Urinary bladder (tissue), 4 donors: ENCODE results near the gene POLR1G. TPM values are rescaled to one million over a fixed set of nuclear protein-coding genes. Genes with fewer than 3 reads are reported as not detected.
A peak's percentile ranks its signal among the peaks of the same experiment; 100 is the strongest.

Experiments
- DNase-seq: peaks from one replicate; pipeline ENCODE4 v3.0.0-alpha.2; 2015; ENCODE audit errors: extremely low spot score
- H3K27ac ChIP-seq: one replicate; pipeline ENCODE4 v1.5.1; 2013; ENCODE audit warnings: low read depth, mild to moderate bottlenecking, moderate library complexity
- H3K36me3 ChIP-seq: one replicate; pipeline ENCODE4 v1.6.1; 2013; ENCODE audit warnings: mild to moderate bottlenecking, moderate library complexity; ENCODE audit not compliant: insufficient read depth
- H3K4me1 ChIP-seq: one replicate; pipeline ENCODE4 v1.6.1; 2013; ENCODE audit warnings: mild to moderate bottlenecking, moderate library complexity; ENCODE audit not compliant: insufficient read depth
- H3K4me3 ChIP-seq: one replicate; pipeline ENCODE4 v1.5.1; 2013; ENCODE audit warnings: low read depth, low read length
- WGBS: extraction: QIAGEN DNeasy Blood & Tissue Kit; methylation state at CpG from one replicate; pipeline ENCODE4 v1.1.7; 2013; 5-methylcytosine and 5-hydroxymethylcytosine counted together
- polyA plus RNA-seq: library from polyadenylated mRNA; stranded (reverse); fragments of 200-250 nt; gene quantifications from one replicate; pipeline ENCODE4 v1.2.3, GENCODE V29; 2013
- total RNA-seq: library from RNA; depleted of rRNA; stranded (reverse); fragments of >200 nt; gene quantifications from one replicate; pipeline ENCODE4 v1.2.3, GENCODE V29; 2014
- donor health status: healthy with polysubstance abuse.
- donor health status: healthy.

Gene POLR1G
- total and polyA plus RNA-seq, 2 donors = 1.8 to 5.0 TPM

DNA sequence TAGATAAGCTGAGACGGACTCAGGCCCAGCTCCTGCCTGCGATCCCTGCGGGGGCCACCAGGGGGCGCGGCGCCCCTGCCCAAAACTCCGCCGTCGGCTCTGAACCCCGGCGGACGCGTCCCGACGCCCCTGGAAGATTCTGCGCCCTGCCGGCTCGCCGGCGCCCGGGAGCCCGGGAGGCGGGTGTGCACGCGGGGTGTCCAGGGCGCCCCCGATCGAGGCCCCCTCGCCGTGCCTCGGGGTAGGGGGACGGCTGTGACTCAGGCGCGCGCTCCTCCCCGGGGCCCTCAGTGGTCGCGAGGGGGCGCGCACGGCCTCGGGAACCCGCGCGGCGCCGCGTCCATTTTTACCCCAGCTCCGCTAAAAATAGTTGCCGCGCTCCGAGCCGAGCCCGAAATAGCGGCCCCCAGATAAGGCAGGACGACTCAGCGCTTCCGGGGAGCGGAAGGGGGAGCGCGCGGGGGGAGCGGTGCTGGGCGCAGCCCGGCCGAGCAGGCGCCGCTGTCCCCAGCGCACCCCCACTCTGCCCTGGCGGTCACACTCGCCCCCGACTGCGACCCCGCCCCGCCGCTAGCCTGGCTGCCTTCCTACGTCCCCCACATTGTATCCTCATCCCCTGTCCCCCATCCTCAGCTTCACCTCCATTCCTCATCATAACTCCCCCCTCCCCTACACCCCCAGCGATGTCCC lies 33.3 kb downstream of the POLR1G start:
- no peaks in the 10 kb centered on the region for H3K36me3 ChIP-seq
- H3K4me1 ChIP-seq = no peaks in the 10 kb centered on the region
- peak overlapping the region; percentile 55 for H3K4me3 ChIP-seq
- H3K27ac ChIP-seq = peak overlapping the region; percentile 90
- under 1% methylated on average over 78 of the region's 78 CpGs for WGBS
- DNase-seq = peak; percentile 47

DNA sequence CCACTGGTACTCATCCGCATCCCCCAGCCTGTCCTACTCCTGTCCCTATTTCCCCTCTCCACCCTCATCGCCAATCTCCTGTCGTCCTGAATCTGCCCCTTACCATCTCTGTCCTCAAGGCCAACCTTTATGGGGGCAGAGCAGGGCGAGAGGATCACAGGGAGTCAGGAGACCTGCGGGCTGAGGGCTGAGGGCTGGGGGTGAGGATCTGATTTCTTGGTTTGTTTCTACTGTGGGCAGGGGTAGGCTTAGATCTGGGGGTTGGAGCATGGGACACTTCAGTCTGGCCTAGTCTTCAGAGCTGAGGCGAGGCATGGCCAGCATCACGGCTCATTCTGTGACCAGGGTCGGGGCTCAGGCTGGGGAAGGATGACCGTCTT lies 33.8 kb downstream of the POLR1G start:
- H3K4me1 ChIP-seq = no peaks in the 10 kb centered on the region
- no peaks in the 10 kb centered on the region for H3K36me3 ChIP-seq
- WGBS = 54% methylated on average over 9 of the region's 9 CpGs
- H3K4me3 ChIP-seq = peak overlapping the region; percentile 55
- no peak for DNase-seq
- peak overlapping the region; percentile 90 for H3K27ac ChIP-seq

DNA sequence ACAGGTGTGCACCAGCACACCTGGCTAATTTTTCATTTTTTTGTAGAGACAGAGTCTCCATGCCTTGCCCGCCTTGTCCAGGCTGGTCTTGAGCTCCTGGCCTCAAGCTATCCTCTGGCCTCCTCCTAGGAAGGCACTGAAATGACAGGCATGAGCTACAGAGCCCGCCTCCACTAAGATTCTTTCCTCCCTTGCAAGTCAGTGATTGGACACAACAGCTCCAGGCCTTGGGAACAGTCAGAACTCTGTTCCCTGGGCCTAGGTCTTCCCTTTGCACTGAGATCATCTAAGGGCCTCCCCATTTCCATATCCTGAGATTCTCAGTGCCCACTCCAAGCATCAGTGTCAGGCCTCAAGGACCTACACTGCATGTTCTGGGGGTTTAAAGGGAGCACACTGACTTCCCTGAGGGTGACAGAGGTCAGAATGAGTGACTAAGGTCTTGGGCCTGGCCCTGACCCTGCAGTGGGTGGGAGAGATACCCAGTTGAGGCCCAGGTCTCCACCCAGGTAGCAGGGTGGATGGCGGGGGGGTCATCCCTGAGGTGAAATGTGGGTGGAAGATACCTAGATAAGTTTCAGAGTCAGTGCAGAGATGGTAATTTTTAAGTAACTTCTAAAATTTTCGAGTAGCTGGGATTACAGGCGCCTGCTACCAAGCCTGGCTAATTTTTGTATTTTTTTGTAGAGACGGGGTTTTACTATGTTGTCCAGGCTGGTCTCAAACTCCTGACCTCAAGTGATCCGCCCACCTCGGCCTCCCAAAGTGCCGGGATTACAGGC lies 34.6 kb downstream of the POLR1G start:
- WGBS = 87% methylated on average over 9 of the region's 9 CpGs
- no peaks in the 10 kb centered on the region for H3K4me1 ChIP-seq
- no peaks in the 10 kb centered on the region for H3K36me3 ChIP-seq
- no peak overlapping the region for H3K27ac ChIP-seq
- no peak for DNase-seq
- H3K4me3 ChIP-seq = no peak overlapping the region

DNA sequence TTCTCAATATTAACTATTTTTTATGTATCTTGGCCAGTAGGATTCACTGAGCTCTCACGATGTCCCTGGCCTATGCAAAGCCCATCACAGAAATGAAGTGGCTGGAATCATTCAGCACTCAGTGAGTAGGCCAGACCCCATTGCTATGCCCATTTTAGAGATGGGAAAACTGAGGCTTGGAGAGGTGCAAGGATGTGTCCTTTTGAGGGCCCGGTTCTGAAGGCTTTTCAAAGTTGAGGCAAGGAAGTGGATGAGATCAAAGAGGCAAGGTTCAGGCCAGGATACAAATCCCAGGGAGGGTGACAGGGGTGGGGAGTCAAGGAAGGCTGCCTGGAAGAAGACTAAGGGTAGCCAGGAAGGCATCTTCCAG lies 35.9 kb downstream of the POLR1G start:
- Histone ChIP-seq H3K27ac (no peak overlapping the region), H3K36me3 (no peaks in the 10 kb centered on the region), H3K4me1 (no peaks in the 10 kb centered on the region), H3K4me3 (no peak overlapping the region)
- no peak for DNase-seq
- WGBS = 86% methylated on average over 2 of the region's 2 CpGs

DNA sequence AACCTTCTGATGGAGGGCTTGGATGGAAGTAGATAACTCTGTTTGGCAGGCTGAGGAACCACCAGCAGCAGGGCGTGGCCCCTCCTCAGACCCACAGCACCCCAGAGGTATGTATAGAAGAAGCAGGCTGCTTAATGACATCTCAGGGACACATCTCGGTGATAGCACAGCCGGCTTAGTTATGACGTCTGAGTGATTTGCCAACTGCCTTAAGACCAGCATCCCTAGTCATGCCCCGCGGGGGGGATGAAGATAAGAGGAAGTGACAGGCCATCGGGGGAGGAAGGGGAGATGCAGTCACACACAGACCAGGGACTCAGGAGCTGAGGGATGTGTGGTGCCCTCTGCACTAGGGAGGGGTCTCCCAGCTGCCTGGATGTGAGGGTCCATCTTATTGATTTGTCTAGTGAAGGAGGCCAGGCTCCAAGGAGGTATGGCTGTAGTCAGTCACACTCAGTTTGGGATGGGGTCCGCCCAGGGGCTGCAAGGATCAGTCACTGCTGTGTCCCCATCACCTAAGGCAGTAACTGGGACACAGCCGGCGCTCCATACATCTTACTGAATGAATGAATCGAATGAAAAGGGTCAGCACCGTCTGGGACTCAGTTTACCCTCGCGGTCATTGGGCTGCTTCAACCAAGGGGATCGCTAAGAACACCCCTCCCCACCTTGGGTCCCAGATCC lies 36.5 kb downstream of the POLR1G start:
- H3K27ac ChIP-seq = peak overlapping the region; percentile 65
- H3K4me3 ChIP-seq = peak overlapping the region; percentile 43
- no peaks in the 10 kb centered on the region for H3K36me3 ChIP-seq
- no peaks in the 10 kb centered on the region for H3K4me1 ChIP-seq
- WGBS = 15% methylated on average over 15 of the region's 15 CpGs
- no peak for DNase-seq

DNA sequence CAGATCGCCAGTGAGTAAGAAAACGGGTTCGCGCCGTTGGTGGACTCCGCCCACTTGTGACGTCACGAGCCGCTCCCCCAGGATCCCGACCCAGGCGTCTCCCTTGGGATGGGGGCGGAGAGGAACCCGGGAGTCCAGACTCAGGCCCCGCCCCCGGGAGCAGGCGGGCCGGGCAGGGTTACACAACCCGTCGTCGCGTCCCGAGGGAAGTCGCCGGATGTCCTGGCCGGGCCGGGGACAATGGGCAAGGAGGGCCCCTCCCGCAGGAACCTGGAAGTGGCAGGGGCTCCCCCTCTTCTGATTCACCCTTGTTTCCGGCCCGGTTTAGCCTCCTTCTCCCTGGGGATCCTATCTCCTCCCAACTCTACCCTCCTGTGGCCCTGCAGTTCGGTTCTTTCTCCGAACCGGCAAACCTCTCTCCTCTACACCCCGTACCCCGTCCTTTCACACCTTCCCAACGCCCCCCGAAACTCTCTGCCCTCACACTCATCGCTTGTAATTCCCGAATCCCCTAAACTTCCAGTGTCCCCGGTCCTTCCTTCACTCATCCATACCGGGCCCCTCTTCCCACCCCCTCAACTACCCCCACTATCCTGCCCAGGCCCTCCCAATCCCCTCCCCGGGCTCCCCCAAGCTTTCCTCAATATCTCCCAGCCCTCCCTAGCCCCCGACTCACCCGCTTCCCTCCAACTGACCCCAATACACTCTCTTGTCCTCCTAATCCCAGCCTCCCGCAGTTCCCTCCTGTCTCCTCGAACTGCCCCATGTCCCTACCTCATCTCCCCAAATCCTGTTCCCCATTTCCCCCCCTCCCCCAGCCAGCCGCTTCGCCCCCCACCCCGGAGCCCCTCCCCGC lies 37.2 kb downstream of the POLR1G start:
- no peaks in the 10 kb centered on the region for H3K4me1 ChIP-seq
- DNase-seq = peak; percentile 70

DNA sequence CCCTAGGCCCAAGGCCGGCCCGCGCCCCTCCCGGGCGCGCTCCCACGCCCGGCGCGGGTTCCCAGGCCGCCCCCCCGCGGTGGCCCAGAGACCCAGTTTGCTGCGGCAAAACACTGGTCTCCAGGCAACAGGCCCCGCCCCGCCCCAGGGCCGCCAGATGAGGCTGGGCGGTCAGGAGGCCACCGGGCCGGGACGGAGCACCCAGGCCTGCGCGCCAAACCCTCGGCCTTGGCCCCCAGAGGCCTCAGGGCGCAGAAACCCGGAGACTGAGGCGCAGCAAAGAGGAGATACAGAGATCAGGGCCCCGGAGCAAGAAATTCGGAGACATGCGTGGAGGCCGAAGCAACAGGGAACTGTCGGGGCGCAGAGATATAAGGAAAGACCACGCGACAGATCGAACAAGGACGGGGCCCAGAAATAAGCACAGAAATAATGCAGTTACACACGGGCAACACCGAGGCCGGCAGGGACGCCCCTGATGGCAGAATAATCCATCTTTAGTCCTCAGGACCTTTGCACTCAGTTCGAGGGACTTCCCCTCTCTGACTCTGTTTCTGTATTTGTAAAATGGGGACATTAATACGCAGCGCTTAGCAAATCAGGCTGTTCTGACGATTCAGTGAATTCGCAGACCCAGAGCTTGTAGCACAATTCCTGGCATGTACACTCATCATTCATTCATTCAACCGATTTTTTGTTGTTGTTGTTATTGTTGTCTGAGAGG lies 38.0 kb downstream of the POLR1G start:
- 11% methylated on average over 46 of the region's 47 CpGs for WGBS
- H3K4me3 ChIP-seq = peak overlapping the region; percentile 43
- H3K27ac ChIP-seq = peak overlapping the region; percentile 72
- H3K4me1 ChIP-seq = no peaks in the 10 kb centered on the region
- DNase-seq = peak; percentile 64
- H3K36me3 ChIP-seq = no peaks in the 10 kb centered on the region

More for the DNA sequence above, 37.2 kb downstream of the POLR1G start:
- under 1% methylated on average over 49 of the region's 49 CpGs for WGBS
- peak overlapping the region; percentile 43 for H3K4me3 ChIP-seq
- H3K36me3 ChIP-seq = no peaks in the 10 kb centered on the region
- H3K27ac ChIP-seq = peak overlapping the region; percentile 93

DNA sequence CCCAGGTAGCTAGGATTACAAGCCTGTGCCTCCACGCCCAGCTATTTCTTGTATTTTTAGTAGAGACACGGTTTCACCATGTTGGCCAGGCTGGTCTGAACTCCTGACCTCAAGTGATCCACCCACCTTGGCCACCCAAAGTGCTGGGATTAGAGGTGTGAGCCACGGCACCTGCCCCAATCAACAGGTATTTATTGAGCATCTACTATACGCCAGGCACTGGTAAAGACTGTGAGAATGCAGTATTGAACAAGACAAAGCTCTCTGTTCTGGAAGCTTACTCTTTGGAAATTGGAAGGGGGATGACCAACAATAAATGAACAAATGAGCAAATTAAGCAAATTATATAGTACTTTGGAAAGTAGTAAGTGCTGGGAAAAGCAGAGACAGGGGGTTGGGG lies 38.7 kb downstream of the POLR1G start:
- no peak for DNase-seq
- 91% methylated on average over 4 of the region's 4 CpGs for whole genome bisulfite sequencing
- no peak overlapping the region for H3K27ac ChIP-seq
- H3K4me3 ChIP-seq = no peak overlapping the region
- no peaks in the 10 kb centered on the region for H3K36me3 ChIP-seq
- H3K4me1 ChIP-seq = no peaks in the 10 kb centered on the region

DNA sequence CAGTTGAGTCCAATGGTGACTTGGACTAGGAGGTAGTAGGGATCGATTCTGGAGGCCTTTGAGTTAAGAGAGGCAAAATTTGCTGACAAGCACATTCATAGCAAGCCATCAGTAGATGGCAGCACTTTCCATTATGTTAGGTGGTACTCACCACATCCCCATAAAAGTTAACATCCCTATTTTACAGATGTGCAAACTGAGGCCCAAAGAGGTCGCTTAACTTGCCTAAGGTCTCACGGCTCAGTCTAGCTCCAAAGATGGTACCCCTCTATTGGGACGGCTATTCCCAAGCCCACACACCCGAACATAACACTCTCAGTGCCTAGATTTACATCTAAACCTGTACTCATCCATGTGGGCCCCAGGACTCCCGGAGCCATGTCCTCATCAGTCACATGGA lies 39.9 kb downstream of the POLR1G start:
- H3K36me3 ChIP-seq = no peaks in the 10 kb centered on the region
- no peak overlapping the region for H3K4me3 ChIP-seq
- DNase-seq = no peak
- peak overlapping the region; percentile 80 for H3K27ac ChIP-seq
- WGBS = 83% methylated on average over 6 of the region's 6 CpGs
- H3K4me1 ChIP-seq = no peaks in the 10 kb centered on the region

DNA sequence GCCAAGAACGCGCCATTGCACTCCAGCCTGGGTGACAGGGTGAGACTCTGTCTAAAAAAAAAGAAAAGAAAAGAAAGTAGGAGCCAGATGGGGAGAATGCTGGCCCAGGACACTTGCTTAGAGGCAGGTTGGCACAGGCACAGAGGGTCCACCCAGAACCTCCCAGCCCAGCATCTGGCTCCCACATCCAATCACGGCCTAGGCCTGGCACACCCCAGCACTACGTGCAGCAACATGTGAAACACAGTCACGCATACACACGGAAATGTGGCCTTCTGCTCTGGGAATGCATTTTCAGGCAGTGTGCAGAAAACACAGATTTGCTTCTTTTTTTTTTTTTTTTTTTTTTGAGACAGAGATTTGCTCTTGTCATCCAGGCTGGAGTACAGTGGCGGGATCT lies 40.5 kb downstream of the POLR1G start:
- no peaks in the 10 kb centered on the region for H3K36me3 ChIP-seq
- peak overlapping the region; percentile 16 for H3K27ac ChIP-seq
- DNase-seq = peak; percentile 70
- no peak overlapping the region for H3K4me3 ChIP-seq
- H3K4me1 ChIP-seq = no peaks in the 10 kb centered on the region
- WGBS = 62% methylated on average over 7 of the region's 7 CpGs

DNA sequence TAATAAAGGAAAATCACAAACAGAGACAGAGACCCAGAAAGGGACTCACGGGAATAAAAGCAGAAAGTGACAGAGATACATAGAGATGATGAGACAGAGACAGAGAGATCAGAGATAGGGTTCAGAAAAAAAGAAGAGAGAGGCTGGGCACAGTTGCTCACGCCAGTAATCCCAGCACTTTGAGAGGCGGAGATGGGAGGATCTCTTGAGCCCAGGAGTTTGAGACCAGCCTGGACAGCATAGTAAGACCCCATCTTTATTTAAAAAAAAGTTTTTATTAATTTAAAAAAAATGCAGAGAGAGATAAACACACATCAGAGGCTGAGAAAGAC lies 41.9 kb downstream of the POLR1G start:
- Histone ChIP-seq H3K4me1 (no peaks in the 10 kb centered on the region), H3K27ac (peak overlapping the region; percentile 44), H3K4me3 (no peak overlapping the region), H3K36me3 (no peaks in the 10 kb centered on the region)
- DNase-seq = no peak
- WGBS = 88% methylated on average over 3 of the region's 3 CpGs

DNA sequence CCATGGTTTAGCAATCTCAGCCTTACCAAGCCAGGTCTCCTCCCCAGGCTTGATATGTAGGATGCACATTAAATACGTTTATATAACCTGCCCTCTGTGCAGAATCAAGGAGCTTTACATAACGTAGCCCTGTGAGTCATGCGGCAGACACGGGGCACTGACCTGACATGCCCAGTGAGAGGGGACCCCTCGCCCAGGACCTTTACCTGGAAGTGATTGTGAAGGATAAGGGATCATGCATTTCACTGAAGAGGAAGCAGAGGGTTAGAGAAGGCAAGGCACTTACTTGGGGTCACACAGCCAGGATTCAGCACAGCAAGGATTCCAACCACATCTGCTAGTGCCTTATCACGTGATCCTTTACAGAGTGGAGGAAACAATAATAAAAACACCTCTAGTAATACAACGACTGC lies 42.4 kb downstream of the POLR1G start:
- Histone ChIP-seq H3K4me1 (no peaks in the 10 kb centered on the region), H3K36me3 (no peaks in the 10 kb centered on the region), H3K27ac (no peak overlapping the region), H3K4me3 (no peak overlapping the region)
- WGBS = 56% methylated on average over 7 of the region's 7 CpGs
- DNase-seq = peak; percentile 43

DNA sequence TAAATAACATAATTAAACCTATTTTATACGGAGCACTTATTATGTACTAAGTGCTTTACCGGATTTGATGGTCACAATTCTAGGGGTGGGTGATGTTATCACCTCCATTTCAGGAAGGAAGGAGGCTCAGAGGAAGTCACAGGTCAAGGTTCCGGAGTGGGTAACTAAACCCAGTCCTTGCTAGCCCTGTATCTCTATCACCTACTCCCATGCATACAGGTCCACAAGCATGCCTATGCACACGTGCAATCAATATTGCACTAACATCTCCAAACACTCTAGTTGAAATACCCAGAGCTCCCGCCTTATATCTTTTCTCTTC lies 43.5 kb downstream of the POLR1G start:
- Histone ChIP-seq H3K27ac (no peak overlapping the region), H3K36me3 (no peaks in the 10 kb centered on the region), H3K4me1 (no peaks in the 10 kb centered on the region), H3K4me3 (peak overlapping the region; percentile 34)
- 36% methylated on average over 5 of the region's 5 CpGs for WGBS
- DNase-seq = no peak
